ENCODE results near the gene DEPDC5. TPM values are rescaled to one million over a fixed set of nuclear protein-coding genes. Genes with fewer than 3 reads are reported as not detected.

DEPDC5 gene
- total and polyA plus RNA-seq, 2 donors (not counting 1 experiment from before 2014, with no cell fraction given): 35.5 to 124 TPM

GRCh38 chr22:31921106-31921505, 167.3 kb downstream of the DEPDC5 start:
- POLR2A ChIA-PET: no interaction called here

GRCh38 chr22:31922534-31922933, 168.7 kb downstream of the DEPDC5 start:
- DNase-seq (no peak), ATAC-seq (ENCODE audit: low read depth) (no peak)
- Histone ChIP-seq H3K4me3 (ENCODE audit: control extremely low read depth in 1 of 5, extremely low read depth in 1 of 5, insufficient read depth in 1 of 5, low read depth in 2 of 5, low read length in 4 of 5) (no peak overlapping the region), H3K9me3 (ENCODE audit: control extremely low read depth in 1 of 3, control insufficient read depth in 2 of 3, insufficient read depth in 1 of 3, low read length in 2 of 3) (no peaks in the 10 kb centered on the region), H3K79me2 (ENCODE audit: control insufficient read depth, insufficient read depth, low read length) (no peaks in the 10 kb centered on the region), H3K36me3 (replicated peaks in 1 of 2; ENCODE audit: control extremely low read depth in 1 of 2, control insufficient read depth in 1 of 2, extremely low read depth in 1 of 2, insufficient read depth in 2 of 2, low read length in 1 of 2) (no peaks in the 10 kb centered on the region), H3K4me2 (replicated peaks; ENCODE audit: low read depth, low read length, poor library complexity, severe bottlenecking) (no peak overlapping the region), H3K9ac (ENCODE audit: low read length) (no peak overlapping the region), H3K27me3 (replicated peaks in 1 of 4; ENCODE audit: control extremely low read depth in 1 of 4, control insufficient read depth in 3 of 4, insufficient read depth in 4 of 4, low read length in 3 of 4) (no peaks in the 10 kb centered on the region), H4K20me1 (ENCODE audit: control insufficient read depth, insufficient read depth, low read length, poor library complexity, severe bottlenecking) (no peaks in the 10 kb centered on the region), H3K4me1 (ENCODE audit: control insufficient read depth in 2 of 2, insufficient read depth in 2 of 2, low read length in 2 of 2) (peaks cover 13 to 22% of the 10 kb centered on the region in 2 donors), H2AFZ (ENCODE audit: insufficient read depth, low read depth, low read length, poor library complexity, severe bottlenecking) (no peak overlapping the region), H3K27ac (ENCODE audit: low read length in 2 of 2) (no peak overlapping the region)
- Mint-ChIP-seq H3K4me1 (peaks cover 24% of the 10 kb centered on the region), H3K4me3 (no peak overlapping the region), H3K27ac (no peak overlapping the region), H3K9me3 (ENCODE audit: insufficient read depth) (no peaks in the 10 kb centered on the region), H3K27me3 (peaks cover 12% of the 10 kb centered on the region)
- intact Hi-C loops (cut with micrococcal nuclease): no loop called here
- POLR2A ChIA-PET: no interaction called here
- no peak for TF ChIP-seq CTCF (IDR thresholded peaks at IDR 0.05)
- no peak for TF ChIP-seq EZH2 (IDR thresholded peaks at IDR 0.05; ENCODE audit: borderline replicate concordance, insufficient read depth, low read depth, low read length, poor library complexity, severe bottlenecking)
- CTCF ChIA-PET: interaction anchor here (0.6 kb wide), 1 partner anchor 350 kb away, joined by 3 read pairs; no protein-coding TSS in a partner anchor
- 69% methylated on average over 6 of the region's 6 CpGs for WGBS (ENCODE audit: insufficient coverage)

More at GRCh38 chr22:31921106-31921505, 167.3 kb downstream of the DEPDC5 start:
- H3K4me1 Mint-ChIP-seq: peaks cover 35% of the 10 kb centered on the region
- CTCF ChIA-PET: no interaction called here
- Histone ChIP-seq H3K4me2 (replicated peaks; ENCODE audit: low read depth, low read length, poor library complexity, severe bottlenecking) (no peak overlapping the region), H3K4me1 (ENCODE audit: control insufficient read depth in 2 of 2, insufficient read depth in 2 of 2, low read length in 2 of 2) (peaks cover 23 to 33% of the 10 kb centered on the region in 2 donors), H3K9ac (ENCODE audit: low read length) (no peak overlapping the region), H2AFZ (ENCODE audit: insufficient read depth, low read depth, low read length, poor library complexity, severe bottlenecking) (no peak overlapping the region), H3K9me3 (ENCODE audit: control extremely low read depth in 1 of 3, control insufficient read depth in 2 of 3, insufficient read depth in 1 of 3, low read length in 2 of 3) (no peaks in the 10 kb centered on the region), H4K20me1 (ENCODE audit: control insufficient read depth, insufficient read depth, low read length, poor library complexity, severe bottlenecking) (no peaks in the 10 kb centered on the region), H3K27ac (ENCODE audit: low read length in 2 of 2) (no peak overlapping the region), H3K36me3 (replicated peaks in 1 of 2; ENCODE audit: control extremely low read depth in 1 of 2, control insufficient read depth in 1 of 2, extremely low read depth in 1 of 2, insufficient read depth in 2 of 2, low read length in 1 of 2) (no peaks in the 10 kb centered on the region), H3K27me3 (replicated peaks in 1 of 4; ENCODE audit: control extremely low read depth in 1 of 4, control insufficient read depth in 3 of 4, insufficient read depth in 4 of 4, low read length in 3 of 4) (no peaks in the 10 kb centered on the region), H3K4me3 (ENCODE audit: control extremely low read depth in 1 of 5, extremely low read depth in 1 of 5, insufficient read depth in 1 of 5, low read depth in 2 of 5, low read length in 4 of 5) (no peak overlapping the region), H3K79me2 (ENCODE audit: control insufficient read depth, insufficient read depth, low read length) (no peaks in the 10 kb centered on the region)
- H3K27me3 Mint-ChIP-seq: peaks cover 12% of the 10 kb centered on the region
- DNase-seq (no peak), ATAC-seq (ENCODE audit: low read depth) (no peak)
- no peak overlapping the region for H3K4me3 Mint-ChIP-seq
- no peak for TF ChIP-seq EZH2 (IDR thresholded peaks at IDR 0.05; ENCODE audit: borderline replicate concordance, insufficient read depth, low read depth, low read length, poor library complexity, severe bottlenecking)
- no peak for TF ChIP-seq CTCF (IDR thresholded peaks at IDR 0.05)
- H3K27ac Mint-ChIP-seq: no peak overlapping the region
- 87% methylated on average over 2 of the region's 3 CpGs for WGBS (ENCODE audit: insufficient coverage)
- no peaks in the 10 kb centered on the region for H3K9me3 Mint-ChIP-seq (ENCODE audit: insufficient read depth)
- intact Hi-C loops (cut with micrococcal nuclease): no loop called here

Measured in B cell (primary cell).